Urinary bladder (tissue), 4 donors: Measurements from ENCODE around the gene HSPB2. TPM values are rescaled to one million over a fixed set of nuclear protein-coding genes. Genes with fewer than 3 reads are reported as not detected.
A peak's percentile ranks its signal among the peaks of the same experiment; 100 is the strongest.

Experiments used
- DNase-seq: peaks from one replicate; pipeline ENCODE4 v3.0.0-alpha.2; 2015; ENCODE audit errors: extremely low spot score
- H3K27ac ChIP-seq: one replicate; pipeline ENCODE4 v1.5.1; 2013; ENCODE audit warnings: low read depth, mild to moderate bottlenecking, moderate library complexity
- H3K36me3 ChIP-seq: one replicate; pipeline ENCODE4 v1.6.1; 2013; ENCODE audit warnings: mild to moderate bottlenecking, moderate library complexity; ENCODE audit not compliant: insufficient read depth
- H3K4me1 ChIP-seq: one replicate; pipeline ENCODE4 v1.6.1; 2013; ENCODE audit warnings: mild to moderate bottlenecking, moderate library complexity; ENCODE audit not compliant: insufficient read depth
- H3K4me3 ChIP-seq: one replicate; pipeline ENCODE4 v1.5.1; 2013; ENCODE audit warnings: low read depth, low read length
- WGBS: extraction: QIAGEN DNeasy Blood & Tissue Kit; methylation state at CpG from one replicate; pipeline ENCODE4 v1.1.7; 2013; 5-methylcytosine and 5-hydroxymethylcytosine counted together
- polyA plus RNA-seq: library from polyadenylated mRNA; stranded (reverse); fragments of 200-250 nt; gene quantifications from one replicate; pipeline ENCODE4 v1.2.3, GENCODE V29; 2013
- total RNA-seq: library from RNA; depleted of rRNA; stranded (reverse); fragments of >200 nt; gene quantifications from one replicate; pipeline ENCODE4 v1.2.3, GENCODE V29; 2014
- donor health status: healthy with polysubstance abuse.
- donor health status: healthy.

HSPB2 gene
- total and polyA plus RNA-seq, 2 donors = 1.6 to 10.6 TPM

DNA sequence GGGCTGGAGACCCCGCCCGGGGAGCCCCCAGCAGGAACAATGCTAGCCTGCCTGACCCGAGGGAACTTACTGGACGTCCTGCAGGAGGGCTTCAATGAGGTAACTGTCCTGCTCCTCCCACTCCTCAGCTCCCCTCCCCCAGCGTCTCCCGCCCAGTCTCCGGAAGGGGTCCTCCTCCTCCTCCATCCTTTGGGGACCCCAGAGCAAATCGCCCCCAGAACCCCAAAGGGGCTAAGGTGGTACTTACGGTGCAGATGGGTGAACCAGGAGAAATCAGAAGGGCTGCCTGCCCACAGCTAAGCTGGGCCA lies 24.9 kb downstream of the HSPB2 start:
- Histone ChIP-seq H3K4me3 (peak overlapping the region; percentile 81), H3K4me1 (peaks cover 5% of the 10 kb centered on the region), H3K27ac (peak overlapping the region; percentile 76), H3K36me3 (no peaks in the 10 kb centered on the region)
- 6% methylated on average over 9 of the region's 9 CpGs for WGBS
- no peak for DNase-seq

DNA sequence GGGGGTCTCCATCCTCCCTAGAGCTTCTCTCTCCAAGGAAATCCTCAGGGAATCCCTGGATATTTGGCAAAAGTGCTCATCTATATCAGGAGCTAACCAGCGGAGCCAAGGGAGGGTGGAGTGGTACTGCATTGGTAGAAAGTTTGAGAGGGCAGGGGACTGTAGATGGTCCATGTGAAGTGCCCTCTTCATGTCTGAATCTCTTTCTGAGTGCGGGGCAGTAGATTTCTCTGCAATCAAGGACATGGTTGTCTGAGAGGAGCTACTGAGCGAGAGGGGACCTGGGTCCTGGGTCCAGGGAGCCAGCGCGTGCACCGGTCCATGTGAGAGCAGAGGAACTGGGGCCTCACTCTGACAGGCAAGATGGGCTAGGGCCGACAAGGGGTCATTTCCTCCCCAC lies 25.3 kb downstream of the HSPB2 start:
- Histone ChIP-seq H3K27ac (peak overlapping the region; percentile 76), H3K4me1 (peaks cover 5% of the 10 kb centered on the region), H3K36me3 (no peaks in the 10 kb centered on the region), H3K4me3 (peak overlapping the region; percentile 81)
- no peak for DNase-seq
- 53% methylated on average over 7 of the region's 7 CpGs for WGBS

DNA sequence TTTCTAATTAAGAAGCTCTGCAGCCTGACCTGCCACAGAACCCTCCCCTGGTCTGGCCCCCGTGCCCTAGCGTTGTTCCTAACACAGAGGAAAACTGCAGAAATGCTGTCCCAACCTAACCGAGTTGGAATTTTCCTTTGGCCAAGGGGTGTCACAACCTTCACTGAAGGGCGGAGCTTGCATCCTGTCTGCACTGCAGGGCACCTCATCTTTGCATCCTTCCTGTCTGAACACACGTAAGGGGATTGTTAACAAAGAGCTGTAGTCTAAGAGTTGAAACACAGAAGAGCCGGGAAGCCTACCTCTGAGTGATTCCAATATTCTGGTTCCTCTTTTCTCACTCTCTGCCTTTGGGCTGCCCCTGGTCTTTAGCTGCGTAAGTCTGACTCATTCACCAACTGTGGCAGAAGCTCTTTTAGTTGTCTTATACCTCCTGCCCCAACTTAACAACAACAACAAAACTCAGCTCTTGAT lies 26.2 kb downstream of the HSPB2 start:
- peaks cover 5% of the 10 kb centered on the region for H3K4me1 ChIP-seq
- 26% methylated on average over 7 of the region's 7 CpGs for WGBS
- DNase-seq = no peak
- peak overlapping the region; percentile 45 for H3K27ac ChIP-seq
- no peak overlapping the region for H3K4me3 ChIP-seq
- H3K36me3 ChIP-seq = no peaks in the 10 kb centered on the region

DNA sequence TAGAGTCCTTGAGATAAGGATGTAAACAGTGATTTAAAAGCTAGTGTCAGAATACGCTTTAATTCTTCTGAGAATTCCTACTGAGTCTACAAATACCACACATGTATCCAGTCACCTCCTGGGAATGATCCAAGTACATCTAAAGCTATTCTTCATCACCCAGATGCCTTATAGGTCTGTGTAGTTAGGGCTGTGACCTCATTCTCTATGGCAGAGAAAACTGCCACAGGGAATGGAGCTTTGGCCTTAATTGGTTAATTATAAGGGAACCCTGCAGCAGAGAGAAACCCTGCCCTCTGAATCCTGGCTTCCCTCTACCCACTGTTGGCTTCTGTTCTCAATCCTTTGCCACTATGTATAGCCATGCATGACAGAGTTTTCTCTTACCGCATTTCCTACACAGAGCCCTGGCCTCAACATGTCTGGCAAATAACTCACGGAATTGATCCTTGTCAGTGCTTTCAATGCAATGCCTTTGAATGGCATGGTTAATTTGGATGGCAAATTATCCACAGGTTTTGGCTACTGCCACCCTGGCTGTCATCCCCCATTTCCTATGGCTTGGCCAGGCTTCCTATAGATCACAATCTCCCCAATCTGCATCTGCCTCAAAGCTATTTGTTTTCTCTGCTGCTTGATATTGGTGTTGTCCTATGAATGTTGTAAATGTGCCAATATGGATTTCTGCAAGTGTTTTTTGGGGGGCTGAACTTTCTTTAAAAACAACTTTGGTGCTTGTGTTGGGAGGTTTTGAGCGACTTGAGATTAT lies 27.5 kb downstream of the HSPB2 start:
- Histone ChIP-seq H3K27ac (no peak overlapping the region), H3K4me1 (peaks cover 4% of the 10 kb centered on the region), H3K4me3 (no peak overlapping the region), H3K36me3 (no peaks in the 10 kb centered on the region)
- DNase-seq = no peak
- whole genome bisulfite sequencing = 78% methylated on average over 4 of the region's 4 CpGs

DNA sequence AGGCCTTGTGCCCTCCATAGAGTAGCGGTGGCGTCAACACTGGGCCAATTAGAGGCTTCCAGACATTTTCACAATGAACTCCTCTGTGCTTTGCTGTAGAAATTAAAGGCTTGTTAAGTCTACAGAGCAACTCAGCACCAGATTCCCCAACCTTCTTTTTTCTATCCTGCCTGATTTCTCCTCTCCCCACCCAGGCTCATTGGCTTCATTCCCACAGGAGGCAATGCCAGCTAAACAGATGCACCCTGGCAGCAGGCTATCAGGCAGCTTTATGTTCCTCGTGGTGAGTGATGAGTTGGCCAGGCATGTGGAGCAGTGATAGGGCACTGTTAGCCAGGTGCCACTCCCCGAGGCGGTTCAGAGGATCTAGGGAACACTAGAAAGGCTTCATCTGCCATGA lies 29.4 kb downstream of the HSPB2 start:
- H3K27ac ChIP-seq = no peak overlapping the region
- no peak for DNase-seq
- H3K36me3 ChIP-seq = no peaks in the 10 kb centered on the region
- 81% methylated on average over 5 of the region's 5 CpGs for WGBS
- no peak overlapping the region for H3K4me3 ChIP-seq
- peaks cover 3% of the 10 kb centered on the region for H3K4me1 ChIP-seq

DNA sequence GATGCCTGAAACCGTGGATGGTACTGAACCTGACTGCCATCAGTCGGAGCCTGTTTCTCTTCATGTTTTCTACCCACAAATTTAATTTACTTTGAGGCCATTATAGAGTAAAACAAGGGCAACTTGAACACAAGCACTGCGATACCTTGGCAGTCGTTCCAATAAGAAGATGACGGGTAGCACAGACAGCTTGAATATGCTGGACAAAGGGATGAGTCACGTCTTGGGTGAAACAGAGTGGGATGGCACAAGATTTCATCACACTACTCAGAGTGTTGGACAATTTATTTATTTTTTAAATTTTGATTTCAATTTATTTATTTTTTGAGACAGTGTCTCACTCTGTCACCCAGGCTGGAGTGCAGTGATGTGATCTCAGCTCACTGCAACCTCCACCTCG lies 30.3 kb downstream of the HSPB2 start:
- Histone ChIP-seq H3K4me1 (no peaks in the 10 kb centered on the region), H3K27ac (no peak overlapping the region), H3K36me3 (no peaks in the 10 kb centered on the region), H3K4me3 (no peak overlapping the region)
- DNase-seq = no peak
- WGBS = 94% methylated on average over 7 of the region's 7 CpGs

DNA sequence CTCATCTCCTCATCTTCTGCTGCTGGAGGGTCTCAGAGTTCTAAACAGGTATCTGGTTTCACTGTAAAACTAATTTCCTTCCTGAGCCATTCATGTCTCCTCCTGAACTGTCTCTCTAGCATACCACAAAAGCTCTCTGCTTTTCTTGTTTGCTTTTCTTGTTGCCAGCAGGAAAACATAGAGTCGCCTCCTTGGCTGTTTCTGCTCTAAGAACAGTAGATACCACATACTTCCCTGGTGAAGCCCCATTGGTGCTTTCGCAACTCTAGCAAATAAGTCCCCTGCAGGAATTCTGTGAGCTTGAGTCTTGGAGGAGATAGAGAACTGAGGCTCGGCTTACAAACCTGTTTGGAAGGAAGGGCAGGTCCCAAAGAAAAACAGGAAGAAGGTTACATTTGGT lies 31.6 kb downstream of the HSPB2 start:
- Histone ChIP-seq H3K4me3 (no peak overlapping the region), H3K36me3 (no peaks in the 10 kb centered on the region), H3K4me1 (no peaks in the 10 kb centered on the region), H3K27ac (no peak overlapping the region)
- DNase-seq = no peak
- WGBS = 65% methylated on average over 3 of the region's 3 CpGs

DNA sequence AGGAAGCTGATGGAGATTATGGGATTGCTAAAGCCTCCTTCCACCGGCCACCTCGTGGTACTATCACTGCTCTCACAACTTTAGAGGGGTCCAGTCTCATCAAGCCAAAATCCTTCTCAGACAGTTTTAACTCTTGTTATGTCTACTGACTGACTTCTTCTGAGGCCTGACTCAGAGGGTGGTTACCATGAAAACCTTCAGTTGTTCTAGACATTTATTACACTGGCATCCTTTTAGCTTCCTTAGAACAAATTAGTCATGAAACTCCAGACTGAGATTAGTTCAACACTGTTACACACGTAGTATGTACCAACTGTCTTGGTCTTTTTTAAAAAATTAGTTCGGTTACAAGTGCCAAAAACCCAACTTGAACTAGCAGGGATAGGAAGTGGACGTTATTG lies 32.1 kb downstream of the HSPB2 start:
- no peak for DNase-seq
- Histone ChIP-seq H3K4me3 (no peak overlapping the region), H3K27ac (peak overlapping the region; percentile 55), H3K4me1 (no peaks in the 10 kb centered on the region), H3K36me3 (no peaks in the 10 kb centered on the region)
- WGBS = 57% methylated on average over 5 of the region's 5 CpGs

DNA sequence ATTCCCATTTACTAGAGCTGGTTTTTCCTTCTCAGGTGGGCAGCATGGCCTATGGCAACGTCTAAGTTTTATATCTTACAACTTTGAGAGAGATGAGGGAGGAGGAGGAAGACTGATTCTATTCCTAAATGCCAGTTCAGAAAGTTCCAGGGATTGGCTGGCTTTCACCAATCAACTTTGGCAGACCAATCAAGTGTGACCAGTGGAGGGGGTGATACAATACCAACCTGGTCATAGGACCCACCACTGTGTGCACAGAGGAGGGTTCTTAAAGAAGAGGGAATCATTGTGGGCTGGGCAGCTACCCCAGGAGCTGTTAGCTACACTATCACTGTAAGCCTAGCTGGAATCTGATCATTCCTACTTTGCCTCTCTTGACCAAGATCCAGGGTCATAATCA lies 32.7 kb downstream of the HSPB2 start:
- H3K4me3 ChIP-seq = no peak overlapping the region
- no peaks in the 10 kb centered on the region for H3K4me1 ChIP-seq
- H3K36me3 ChIP-seq = no peaks in the 10 kb centered on the region
- no peak for DNase-seq
- WGBS = 69% methylated on average over 1 of the region's 1 CpG
- peak overlapping the region; percentile 44 for H3K27ac ChIP-seq

DNA sequence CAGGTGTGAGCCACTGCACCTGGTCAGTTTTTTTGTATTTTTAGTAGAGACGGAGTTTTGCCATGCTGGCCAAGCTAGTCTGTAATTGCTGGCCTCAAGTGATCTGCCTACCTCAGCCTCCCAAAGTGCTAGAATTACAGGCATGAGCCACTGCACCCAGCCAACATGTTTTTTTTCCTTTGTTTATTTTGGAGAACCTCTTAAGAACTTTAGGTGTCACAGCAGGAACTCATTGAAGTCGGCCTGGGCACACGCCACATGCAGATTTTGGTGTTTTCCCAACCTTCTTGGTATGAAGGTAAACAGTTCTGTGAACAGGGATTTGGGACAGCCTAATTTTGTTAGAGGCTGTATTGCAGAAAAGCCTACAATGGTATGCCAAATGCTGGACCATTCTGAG lies 34.0 kb downstream of the HSPB2 start:
- H3K27ac ChIP-seq = no peak overlapping the region
- 79% methylated on average over 3 of the region's 3 CpGs for WGBS
- no peaks in the 10 kb centered on the region for H3K4me1 ChIP-seq
- H3K4me3 ChIP-seq = no peak overlapping the region
- no peaks in the 10 kb centered on the region for H3K36me3 ChIP-seq
- DNase-seq = no peak

DNA sequence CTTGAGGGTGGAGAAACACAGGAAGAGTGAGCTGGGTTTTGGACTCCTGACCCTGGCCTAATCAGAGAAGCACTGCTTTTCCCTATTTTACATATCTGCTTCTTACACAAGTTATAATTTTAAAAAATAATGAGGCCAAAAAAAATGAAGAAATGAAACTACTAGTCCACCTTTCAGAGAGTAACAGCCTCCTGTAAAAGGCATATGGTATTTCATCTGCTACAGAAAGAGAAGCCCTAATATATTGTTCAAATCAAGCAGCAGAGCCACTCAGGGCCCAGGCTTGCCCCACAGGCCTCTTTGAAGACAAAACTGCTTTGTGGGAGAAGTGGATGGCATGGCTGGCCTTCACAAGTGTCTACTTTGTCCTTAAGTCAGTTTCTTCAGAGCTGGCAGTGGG lies 34.6 kb downstream of the HSPB2 start:
- no peaks in the 10 kb centered on the region for H3K4me1 ChIP-seq
- H3K4me3 ChIP-seq = no peak overlapping the region
- no peaks in the 10 kb centered on the region for H3K36me3 ChIP-seq
- H3K27ac ChIP-seq = no peak overlapping the region
- DNase-seq = no peak

DNA sequence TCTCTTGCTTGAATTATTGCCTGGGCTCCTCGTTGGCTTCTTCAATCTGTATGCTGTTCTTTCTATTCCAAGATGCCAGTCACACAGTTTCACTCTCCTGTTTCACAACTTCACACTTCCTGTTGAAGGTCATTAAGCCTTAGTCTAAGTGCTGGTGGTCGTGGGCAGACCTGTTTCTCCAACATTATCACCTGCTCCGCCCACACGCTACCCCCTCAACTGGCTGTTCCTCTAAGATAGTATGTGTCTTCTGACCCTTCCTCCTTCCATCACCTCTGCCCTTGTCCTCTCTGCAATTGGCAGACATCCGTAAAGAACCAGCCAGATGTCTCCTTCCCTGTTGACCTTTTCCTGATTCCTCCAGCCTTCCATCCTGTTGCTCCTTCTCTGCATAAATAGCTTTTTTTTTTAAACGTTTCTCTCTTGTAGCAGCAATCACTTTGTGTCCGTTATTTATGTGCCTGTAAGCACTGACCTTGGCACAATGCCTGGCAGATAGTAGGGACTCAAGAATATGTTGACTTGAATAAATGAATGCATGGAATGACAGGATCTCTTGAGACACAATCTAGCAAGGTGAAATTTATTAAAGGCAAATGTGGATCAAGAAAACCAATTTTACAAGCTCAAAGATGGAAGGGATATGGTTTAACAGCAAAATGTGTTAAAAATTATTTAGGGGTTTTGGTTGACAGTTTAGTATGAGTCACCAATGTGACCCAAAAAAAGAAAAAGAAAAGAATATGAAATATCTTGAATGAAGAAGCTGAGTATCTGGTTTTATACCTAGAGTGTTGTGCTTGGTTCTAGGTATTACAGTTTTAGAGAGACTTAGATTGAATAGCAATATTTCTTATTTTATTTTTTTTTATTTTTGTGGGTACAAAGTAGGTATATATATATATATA lies 37.2 kb downstream of the HSPB2 start:
- Histone ChIP-seq H3K27ac (no peak overlapping the region), H3K4me1 (no peaks in the 10 kb centered on the region), H3K4me3 (no peak overlapping the region), H3K36me3 (no peaks in the 10 kb centered on the region)
- DNase-seq = no peak
- 51% methylated on average over 7 of the region's 7 CpGs for WGBS

DNA sequence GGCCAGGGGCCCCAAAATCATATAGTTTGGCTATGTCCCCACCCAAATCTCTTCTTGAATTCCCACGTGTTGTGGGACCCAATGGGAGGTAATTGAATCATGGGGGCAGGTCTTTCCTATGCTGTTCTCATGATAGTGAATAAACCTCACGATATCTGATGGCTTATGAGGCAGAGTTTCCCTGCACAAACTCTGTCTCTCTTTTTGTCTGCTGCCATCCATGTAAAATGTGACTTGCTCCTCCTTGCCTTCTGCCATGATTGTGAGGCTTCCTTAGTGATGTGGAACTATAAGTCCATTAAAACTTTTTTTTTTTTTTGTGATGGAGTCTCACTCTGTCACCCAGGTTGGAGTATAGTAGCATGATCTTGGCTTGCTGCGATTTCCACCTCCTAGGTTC lies 39.0 kb downstream of the HSPB2 start:
- H3K4me3 ChIP-seq = no peak overlapping the region
- H3K27ac ChIP-seq = no peak overlapping the region
- H3K36me3 ChIP-seq = no peaks in the 10 kb centered on the region
- no peaks in the 10 kb centered on the region for H3K4me1 ChIP-seq
- 97% methylated on average over 3 of the region's 3 CpGs for WGBS
- DNase-seq = no peak

DNA sequence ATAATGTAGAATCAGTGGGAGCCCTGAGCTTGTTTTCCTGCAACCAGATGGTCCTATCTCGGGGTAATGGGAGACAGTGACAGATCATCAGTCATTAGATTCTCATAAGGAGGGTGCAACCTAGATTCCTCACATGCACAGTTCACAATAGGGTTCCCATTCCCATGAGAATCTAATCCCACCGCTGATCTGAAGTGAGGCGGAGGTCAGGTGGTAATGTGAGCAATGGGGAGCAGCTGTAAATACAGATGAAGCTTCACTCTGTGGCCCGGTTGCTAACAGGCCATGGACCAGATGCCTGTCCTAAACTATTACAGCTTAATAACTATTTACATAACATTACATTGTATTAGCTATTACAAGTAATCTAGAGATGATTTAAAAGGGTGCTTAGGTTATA lies 41.6 kb downstream of the HSPB2 start:
- H3K36me3 ChIP-seq = no peaks in the 10 kb centered on the region
- no peaks in the 10 kb centered on the region for H3K4me1 ChIP-seq
- no peak overlapping the region for H3K4me3 ChIP-seq
- WGBS = 96% methylated on average over 4 of the region's 4 CpGs
- DNase-seq = no peak
- H3K27ac ChIP-seq = no peak overlapping the region
